PC-9 (cell line): Measurements from ENCODE around the gene WDR26.

ENCODE experiments used
- CTCF ChIP-seq: fragments of 200-600 bp; sonication (generic); conservative IDR thresholded peaks from 2 replicates; pipeline ENCODE4 v1.6.1; 2017; ENCODE audit warnings: mixed run types, antibody characterized with exemption, mild to moderate bottlenecking, moderate library complexity
- EZH2 ChIP-seq: fragments of 200-600 bp; sonication (generic); IDR thresholded peaks from 2 replicates; pipeline ENCODE4 v1.8.0; 2017; ENCODE audit warnings: antibody characterized with exemption, low read depth

DNA sequence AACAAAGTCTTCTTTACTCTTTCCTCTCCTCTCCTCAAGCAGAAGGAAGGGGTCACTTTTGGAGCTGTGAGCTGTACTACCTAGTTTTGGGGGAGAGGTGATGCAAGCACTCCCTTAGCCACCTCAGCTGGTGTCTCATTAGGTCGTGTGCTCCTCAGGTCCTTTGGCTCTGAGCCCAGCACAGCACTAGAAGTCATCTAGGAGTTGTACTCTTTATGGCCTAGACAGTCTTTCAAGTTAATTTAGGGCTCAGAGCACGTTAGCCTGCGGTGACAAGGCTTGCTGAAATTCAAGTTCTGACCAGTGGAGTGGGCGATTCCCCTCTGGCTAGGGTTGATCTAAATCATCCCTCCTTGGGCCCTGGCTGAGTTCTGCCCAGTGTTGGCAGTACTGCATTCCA is 48.0 kb upstream of the WDR26 start:
- TF ChIP-seq CTCF = no peak
- no peak for TF ChIP-seq EZH2
